NCI-H510A (cell line): ENCODE results near the gene BPIFB6.

ENCODE experiments used
- DNase-seq: peaks from one replicate; lab custom pipeline; 2025; lab: John Stamatoyannopoulos, UW

Gene BPIFB6

DNA sequence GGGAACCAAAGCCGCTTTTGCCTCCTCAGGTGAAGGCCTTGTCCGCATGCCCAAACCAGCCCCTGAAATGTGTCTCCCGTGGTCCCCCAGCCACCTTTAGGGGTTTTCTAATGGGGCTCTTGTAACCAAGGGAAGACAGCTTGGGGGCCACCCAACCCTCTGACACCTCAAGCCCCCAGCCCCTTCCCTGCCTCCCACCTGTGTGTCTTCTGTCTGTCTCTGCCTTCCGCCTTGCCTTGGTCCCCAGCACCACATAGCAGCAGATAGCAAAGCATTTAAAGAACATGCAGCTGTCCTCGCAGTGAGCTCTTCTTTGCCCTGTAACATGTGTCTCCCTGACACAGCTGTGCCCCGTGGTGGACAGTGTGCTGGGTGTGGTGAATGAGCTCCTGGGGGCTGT lies 31.8 kb downstream of the BPIFB6 start:
- DNase-seq, result no peak

DNA sequence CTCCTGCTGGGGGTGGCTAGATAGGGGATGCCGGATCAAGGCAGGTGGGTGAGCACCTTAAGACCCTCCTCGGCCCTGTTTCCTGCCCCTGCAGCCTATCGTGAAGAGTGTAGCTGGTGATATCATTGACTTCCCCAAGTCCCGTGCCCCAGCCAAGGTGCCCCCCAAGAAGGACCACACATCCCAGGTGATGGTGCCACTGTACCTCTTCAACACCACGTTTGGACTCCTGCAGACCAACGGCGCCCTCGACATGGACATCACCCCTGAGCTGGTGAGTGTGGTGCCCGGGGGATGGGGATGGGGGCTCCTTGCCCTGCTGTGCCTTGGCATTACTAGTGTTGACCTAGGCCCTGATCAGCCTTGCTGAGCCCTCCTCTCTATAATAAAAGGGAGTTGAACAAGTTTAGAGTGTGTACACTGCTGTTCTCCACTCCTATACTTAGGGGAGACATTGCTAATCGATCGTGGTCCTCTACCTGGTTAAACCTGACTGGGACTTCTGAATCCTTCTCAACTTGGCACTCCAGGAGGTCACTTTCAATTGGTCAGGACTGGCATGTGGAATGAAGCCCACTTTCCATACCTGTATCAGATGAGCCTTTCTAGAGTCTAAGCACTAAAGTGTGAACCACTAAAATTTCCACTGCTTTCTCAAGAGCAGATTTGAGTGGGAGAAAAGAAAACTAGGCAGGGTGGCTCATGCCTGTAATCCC lies 33.3 kb downstream of the BPIFB6 start:
- DNase-seq, result no peak

GRCh38 chr20:33065785-33066184 lies 34.3 kb downstream of the BPIFB6 start:
- no peak for DNase-seq

- DNase-seq, result no peak
Measured at GRCh38 chr20:33067806-33068205, 36.4 kb downstream of the BPIFB6 start.

DNA sequence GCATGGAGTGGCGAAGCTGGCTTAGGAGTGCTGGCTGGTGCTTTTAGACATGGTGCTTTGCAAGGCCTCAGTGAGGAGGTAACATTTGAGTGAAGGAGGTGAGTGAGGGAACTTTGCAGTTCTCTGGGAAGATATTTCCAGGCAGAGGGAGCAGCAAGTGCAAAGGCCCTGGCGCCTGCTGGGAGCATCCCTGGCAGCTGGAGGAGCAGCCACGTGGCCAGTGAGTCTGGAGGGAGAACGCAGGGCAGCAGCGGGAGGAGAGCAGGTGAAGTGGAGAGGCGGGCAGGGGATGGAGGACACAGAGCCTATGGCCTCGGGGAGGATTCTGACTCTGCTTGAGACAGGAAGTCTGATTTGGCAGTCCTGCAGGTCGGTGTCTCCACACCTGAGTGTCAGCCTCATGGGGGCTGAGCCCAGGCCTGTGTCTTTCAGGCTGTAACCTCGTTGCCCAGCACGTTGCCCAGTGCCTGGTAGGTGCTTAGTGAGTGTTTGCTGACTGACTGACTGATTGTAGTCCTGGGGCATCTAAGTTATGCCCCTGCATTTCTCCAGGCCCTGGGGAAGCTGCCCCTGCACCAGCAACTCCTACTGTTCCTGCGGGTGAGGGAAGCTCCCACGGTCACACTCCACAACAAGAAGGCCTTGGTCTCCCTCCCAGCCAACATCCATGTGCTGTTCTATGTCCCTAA lies 36.9 kb downstream of the BPIFB6 start:
- no peak for DNase-seq

GRCh38 chr20:33069673-33070072 lies 38.2 kb downstream of the BPIFB6 start:
- no peak for DNase-seq

GRCh38 chr20:33070111-33071053 lies 38.9 kb downstream of the BPIFB6 start:
- DNase-seq, result no peak

- DNase-seq, result no peak
Measured at GRCh38 chr20:33071198-33071597, 39.8 kb downstream of the BPIFB6 start.

DNA sequence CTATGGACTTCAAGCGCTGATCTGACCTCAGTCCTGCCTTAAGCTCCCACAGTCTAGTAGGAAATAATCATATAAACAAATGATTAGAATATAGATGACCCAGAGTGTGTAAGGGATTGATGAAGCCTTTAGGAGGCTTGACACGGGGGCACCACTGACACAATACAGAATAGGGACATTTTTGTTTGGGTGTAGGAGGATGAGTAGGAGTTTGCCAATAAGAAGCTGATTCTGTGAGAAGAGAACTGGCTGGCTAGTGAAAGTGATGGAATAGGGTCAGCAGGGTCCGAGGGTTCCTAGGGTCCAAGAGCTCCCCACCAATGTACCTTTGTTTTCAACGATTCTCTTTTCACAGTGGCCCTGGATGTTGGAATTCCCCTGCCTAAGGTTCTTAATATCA lies 40.9 kb downstream of the BPIFB6 start:
- DNase-seq, result no peak

DNA sequence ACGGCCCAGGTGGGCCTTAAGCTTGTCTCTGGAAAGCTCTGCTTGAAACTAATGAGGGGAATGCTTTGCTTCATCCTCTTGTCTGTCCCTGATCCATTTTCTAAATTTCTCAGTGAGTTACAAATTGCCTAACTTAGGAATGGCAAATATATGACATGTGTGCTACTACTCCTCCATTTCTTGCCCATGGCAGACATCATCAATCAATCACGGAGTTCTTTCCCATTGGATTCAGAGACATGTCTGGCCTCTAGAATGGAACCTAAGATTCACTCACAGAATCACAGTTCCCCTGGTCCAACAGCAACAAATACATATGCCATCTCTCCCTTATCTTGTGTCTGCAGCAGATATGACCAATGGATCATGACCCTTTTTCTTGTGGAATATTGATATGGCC lies 41.4 kb downstream of the BPIFB6 start:
- DNase-seq, result no peak

DNA sequence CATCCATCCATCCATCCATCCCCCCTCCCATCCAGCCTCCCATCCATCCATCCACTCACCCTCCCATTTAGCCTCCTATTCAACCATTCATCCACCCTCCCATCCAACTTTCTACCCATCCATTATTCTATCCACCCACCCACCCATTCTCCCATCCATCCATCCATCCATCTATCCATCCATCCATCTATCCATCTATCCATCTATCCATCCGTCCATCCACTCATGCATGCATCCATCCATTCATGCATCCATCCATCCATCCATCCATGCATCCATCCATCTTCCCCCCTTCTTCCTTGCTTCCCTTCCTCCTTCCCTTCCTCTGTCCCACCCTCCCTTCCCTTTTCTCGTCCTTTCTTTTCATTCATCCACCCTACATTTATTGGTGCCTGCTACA lies 43.2 kb downstream of the BPIFB6 start:
- DNase-seq, result no peak

- no peak for DNase-seq
Measured at GRCh38 chr20:33075281-33075680, 43.8 kb downstream of the BPIFB6 start.

DNA sequence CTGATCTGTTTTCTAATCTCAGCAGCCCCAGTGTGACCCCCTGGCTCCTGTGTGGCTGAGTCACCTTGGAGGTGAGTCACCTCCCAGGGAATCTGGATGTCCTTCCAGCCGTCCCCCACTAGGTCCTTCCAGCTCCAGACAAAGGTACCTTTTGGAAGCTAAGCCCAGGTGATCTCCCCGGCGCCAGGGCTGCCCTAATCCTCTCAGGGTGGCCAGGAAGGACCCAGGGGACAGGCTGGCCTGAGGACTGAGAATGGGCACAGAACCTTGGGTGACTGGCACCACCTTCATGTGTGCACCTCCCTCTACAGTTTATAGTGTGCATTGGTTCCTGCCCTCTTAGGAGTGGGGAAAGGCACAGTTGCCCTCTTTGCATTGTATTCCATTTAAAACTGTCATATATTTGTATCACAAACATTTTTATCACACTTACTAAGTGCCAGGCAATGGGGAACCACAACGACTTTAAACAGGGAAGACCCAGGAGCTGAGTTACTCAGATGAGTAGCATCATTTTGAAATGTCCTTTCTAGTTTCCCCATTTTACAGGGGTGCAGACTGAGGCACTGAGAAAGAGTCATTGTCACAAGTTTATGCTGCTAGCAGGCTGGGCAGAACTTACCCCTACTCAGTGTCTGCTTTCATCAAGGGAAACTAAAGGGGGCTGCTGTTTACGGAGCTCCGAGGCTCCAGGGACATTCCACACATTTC lies 45.4 kb downstream of the BPIFB6 start:
- no peak for DNase-seq

DNA sequence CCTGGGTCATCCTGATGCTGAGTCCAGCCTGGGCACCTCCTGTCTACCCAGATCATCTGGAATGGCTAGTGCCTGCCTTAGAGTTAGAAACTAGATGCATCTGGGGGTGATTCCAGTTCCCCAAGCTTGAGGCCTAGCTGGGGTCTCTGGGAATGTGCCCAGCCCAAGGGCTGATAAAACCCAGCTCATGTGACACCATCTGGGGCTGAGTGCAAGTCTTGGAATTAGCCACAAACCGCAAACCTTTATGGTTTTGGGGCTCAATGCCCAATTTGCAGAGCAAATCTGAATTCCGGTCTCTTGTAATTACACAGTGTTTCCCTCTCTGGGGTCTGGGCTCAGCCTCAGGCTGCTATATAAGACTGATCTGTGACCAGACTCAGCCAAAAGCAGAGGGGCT lies 47.8 kb downstream of the BPIFB6 start, which contains the start of gene BPIFB4:
Gene BPIFB4, plus strand, starts transcription at position 385 of the 400 bp plus-strand sequence. CDS start 1,884 bp downstream, outside the sequence.
- DNase-seq, result no peak

DNA sequence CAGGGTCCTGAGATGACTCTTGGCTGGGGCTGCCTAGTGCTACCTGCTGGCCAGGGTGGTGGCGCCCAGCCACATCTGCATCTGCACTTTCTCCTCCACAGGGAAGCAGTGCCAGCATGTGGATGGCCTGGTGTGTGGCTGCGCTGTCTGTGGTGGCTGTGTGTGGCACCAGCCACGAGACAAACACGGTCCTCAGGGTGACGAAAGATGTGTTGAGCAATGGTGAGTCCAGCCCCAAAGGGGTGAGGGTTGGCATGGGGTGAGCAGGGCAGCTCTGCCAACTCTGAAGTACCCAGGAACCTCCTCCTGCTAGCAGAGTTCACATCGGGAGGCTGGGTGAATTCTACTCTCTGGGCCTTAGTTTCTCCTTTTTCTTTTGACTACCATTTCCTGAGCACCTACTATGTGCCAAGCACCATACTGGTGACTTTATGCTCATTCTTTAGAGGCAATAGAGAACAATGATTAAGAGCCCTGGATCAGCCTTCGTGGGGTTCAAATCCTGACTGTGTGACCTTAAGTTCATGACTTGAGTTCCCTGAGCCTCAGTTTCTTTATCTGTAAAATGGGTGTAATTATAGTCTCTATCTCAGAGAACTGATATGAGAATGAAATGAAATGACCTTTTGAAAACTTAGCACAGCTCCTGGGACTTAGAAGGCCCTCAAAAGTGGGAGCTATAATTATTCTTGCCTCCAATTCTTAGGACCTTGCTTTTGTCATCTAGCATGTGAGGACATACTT lies 50.1 kb downstream of the BPIFB6 start:
- DNase-seq, result no peak

- no peak for DNase-seq
Measured at GRCh38 chr20:33082546-33082945, 51.1 kb downstream of the BPIFB6 start.

GRCh38 chr20:33083544-33084340 lies 52.3 kb downstream of the BPIFB6 start:
- no peak for DNase-seq

GRCh38 chr20:33084722-33085121 lies 53.3 kb downstream of the BPIFB6 start:
- DNase-seq, result no peak

- no peak for DNase-seq
Measured at GRCh38 chr20:33086052-33086722, 54.7 kb downstream of the BPIFB6 start.

- no peak for DNase-seq
Measured at GRCh38 chr20:33091147-33091546, 59.7 kb downstream of the BPIFB6 start.
